Endothelial cell of umbilical vein (primary cell): Measurements from ENCODE around the gene SLC12A7. TPM values are rescaled to one million over a fixed set of nuclear protein-coding genes. Genes with fewer than 3 reads are reported as not detected.

ENCODE experiments used
- BruUV-seq: library from RNA; stranded (reverse); fragments of 400-500 nt; replicated peaks from 2 replicates; lab custom pipeline; 2021; lab: Mats Ljungman, UMichigan
- CTCF ChIA-PET: fragments of 300-600, 350-600 bp; sonication (Branson Sonifier 250); formaldehyde crosslinking; loops from one replicate; lab custom pipeline; 2021; ENCODE audit warnings: antibody characterized with exemption, inconsistent platforms; lab: Charles Lee
- POLR2A ChIA-PET: fragments of 300-600, 350-600 bp; sonication (Branson Sonifier 250); formaldehyde crosslinking; loops from one replicate; lab custom pipeline; 2021; ENCODE audit warnings: antibody characterized with exemption, inconsistent platforms; lab: Charles Lee
- DNase-seq: peaks from one replicate; pipeline ENCODE4 v3.0.0-alpha.2; 2011; ENCODE audit warnings: low read depth, low spot score
- FAIRE-seq: peaks from 2 replicates; lab custom pipeline; 2011; peaks lifted over from hg19 to GRCh38; lab: Jason Lieb, UNC
- H2AFZ ChIP-seq: 2 replicates; pipeline ENCODE4 v1.6.0; 2012; ENCODE audit warnings: low read depth, low read length, control low read depth, inconsistent platforms
- H3K27ac ChIP-seq: 2 replicates; pipeline ENCODE4 v1.5.1; 2011; ENCODE audit warnings: low read depth, mild to moderate bottlenecking, control low read depth, low read length, moderate library complexity; ENCODE audit not compliant: insufficient read depth
- H3K27me3 ChIP-seq, 2 experiments: 2 replicates each; pipeline versions ENCODE4 v1.6.0 to v1.6.1; 2011; ENCODE audit warnings: low read length in 2 of 2, mixed read lengths in 1 of 2; ENCODE audit not compliant: control insufficient read depth in 2 of 2, insufficient read depth in 2 of 2
- H3K36me3 ChIP-seq, 2 experiments: 2 replicates in 1 of 2; 3 replicates in 1 of 2; pipeline ENCODE4 v1.5.1; 2011; ENCODE audit warnings: low read length in 2 of 2, mild to moderate bottlenecking in 1 of 2, moderate library complexity in 1 of 2; ENCODE audit not compliant: control insufficient read depth in 2 of 2, insufficient read depth in 2 of 2; ENCODE audit errors: extremely low read depth in 1 of 2
- H3K4me1 ChIP-seq: 3 replicates; pipeline ENCODE4 v1.5.1; 2011; ENCODE audit warnings: mild to moderate bottlenecking, low read length; ENCODE audit not compliant: control insufficient read depth, insufficient read depth; ENCODE audit errors: extremely low read depth
- H3K4me2 ChIP-seq: 2 replicates; pipeline ENCODE4 v1.6.1; 2011; ENCODE audit warnings: low read length, control low read depth, mixed read lengths; ENCODE audit not compliant: insufficient read depth
- H3K4me3 ChIP-seq, 3 experiments: fragments of 200-600 bp in 1 of 3; sonication (generic), shearing (Covaris generic) in 1 of 3; replicated peaks in 1 of 3; 2 replicates each; pipeline ENCODE4 v1.5.1; 2011 to 2016; ENCODE audit warnings: control low read depth in 3 of 3, low read length in 3 of 3, mild to moderate bottlenecking in 2 of 3, inconsistent platforms in 1 of 3, low read depth in 1 of 3, moderate library complexity in 1 of 3; ENCODE audit not compliant: insufficient read depth in 1 of 3
- H3K79me2 ChIP-seq: 2 replicates; pipeline ENCODE4 v1.6.0; 2012; ENCODE audit warnings: low read length, inconsistent platforms; ENCODE audit not compliant: control insufficient read depth, insufficient read depth
- H3K9ac ChIP-seq: replicated peaks from 2 replicates; pipeline ENCODE3; 2011; ENCODE audit warnings: low read length, control low read depth; ENCODE audit not compliant: insufficient read depth; ENCODE audit errors: extremely low read depth
- H3K9me1 ChIP-seq: replicated peaks from 3 replicates; pipeline ENCODE4 v1.6.0; 2011; ENCODE audit warnings: mild to moderate bottlenecking, low read length; ENCODE audit not compliant: control insufficient read depth, insufficient read depth; ENCODE audit errors: extremely low read depth
- H3K9me3 ChIP-seq: replicated peaks from 2 replicates; pipeline ENCODE4 v1.5.1; 2012; ENCODE audit warnings: low read length, inconsistent platforms; ENCODE audit not compliant: control insufficient read depth, insufficient read depth
- H4K20me1 ChIP-seq: replicated peaks from 2 replicates; pipeline ENCODE3; 2011; ENCODE audit warnings: mild to moderate bottlenecking, low read length; ENCODE audit not compliant: control insufficient read depth, insufficient read depth; ENCODE audit errors: extremely low read depth
- EZH2 ChIP-seq: IDR thresholded peaks from 2 replicates; pipeline ENCODE4 v1.6.1; 2012; ENCODE audit warnings: borderline replicate concordance, low read depth, mild to moderate bottlenecking, moderate library complexity, low read length, inconsistent platforms; ENCODE audit not compliant: severe bottlenecking
- FOS ChIP-seq: IDR thresholded peaks from 2 replicates; pipeline ENCODE4 v1.6.1; 2011; ENCODE audit warnings: mild to moderate bottlenecking, low read length, moderate library complexity, borderline replicate concordance; ENCODE audit not compliant: insufficient read depth
- GATA2 ChIP-seq: IDR thresholded peaks from 2 replicates; pipeline ENCODE4 v1.7.0; 2011; ENCODE audit warnings: low read depth, mild to moderate bottlenecking, moderate library complexity, mixed read lengths, low read length; ENCODE audit not compliant: insufficient read length, insufficient read depth
- JUN ChIP-seq: IDR thresholded peaks from 2 replicates; pipeline ENCODE4 v1.6.1; 2011; ENCODE audit warnings: borderline replicate concordance, low read depth; ENCODE audit not compliant: insufficient read length, insufficient read depth
- MYC ChIP-seq: IDR thresholded peaks from one replicate; pipeline ENCODE4 v1.6.1; 2011; ENCODE audit warnings: mild to moderate bottlenecking, low read depth, low read length
- POLR2A ChIP-seq: IDR thresholded peaks from 2 replicates; pipeline ENCODE4 v1.6.1; 2012; ENCODE audit warnings: low read depth, mild to moderate bottlenecking, control low read depth, low read length
- POLR2AphosphoS5 ChIP-seq: IDR thresholded peaks from 2 replicates; pipeline ENCODE4 v1.6.1; 2012; ENCODE audit warnings: low read depth, mild to moderate bottlenecking, control low read depth, low read length, moderate library complexity; ENCODE audit not compliant: insufficient read depth
- dilution Hi-C: fragments of 300-500 bp; cut with MboI; formaldehyde crosslinking; loops from one replicate; pipeline ENCODE4 v1.15.0; 2019; ENCODE audit warnings: low sequenced_read_pairs; ENCODE audit not compliant: extremely low pct_ligation_motif_present
- intact Hi-C: fragments of 100-400 bp; cut with micrococcal nuclease; formaldehyde crosslinking; loops from one replicate; pipeline ENCODE4 v1.10.0; 2022
- polyA plus RNA-seq, 4 experiments: library from polyadenylated mRNA; depleted of rRNA in 3 of 4; stranded (reverse) in 3 of 4; unstranded in 1 of 4; fragments of >200 nt; gene quantifications; 2 replicates each; pipeline versions ENCODE4 v1.2.1 to v1.2.3, GENCODE V29; 2011 to 2012; ENCODE audit warnings: missing spikeins in 1 of 4
- total RNA-seq: library from RNA; stranded (reverse); gene quantifications from 2 replicates; pipeline ENCODE4 v1.2.3, GENCODE V29; 2021
- TF ChIP-seq, protein P1 (sequence below), 2 donors: IDR thresholded peaks; 1 replicate in 1 of 2; 2 replicates in 1 of 2; pipeline ENCODE4 v1.5.1; 2011; ENCODE audit warnings: low read length in 2 of 2, mild to moderate bottlenecking in 2 of 2, moderate library complexity in 2 of 2, control low read depth in 1 of 2, inconsistent platforms in 1 of 2, low read depth in 1 of 2; ENCODE audit not compliant: insufficient read depth in 1 of 2; ENCODE audit errors: extremely low read depth in 1 of 2
- TF ChIP-seq, protein P2 (sequence below): IDR thresholded peaks from 2 replicates; pipeline ENCODE4 v1.6.1; 2011; ENCODE audit not compliant: insufficient read depth, insufficient read length

The SLC12A7 gene
- total and polyA plus RNA-seq, 2 donors (not counting 3 experiments of a cell fraction or from before 2014, with no cell fraction given) = 16.4 to 38.8 TPM

DNA sequence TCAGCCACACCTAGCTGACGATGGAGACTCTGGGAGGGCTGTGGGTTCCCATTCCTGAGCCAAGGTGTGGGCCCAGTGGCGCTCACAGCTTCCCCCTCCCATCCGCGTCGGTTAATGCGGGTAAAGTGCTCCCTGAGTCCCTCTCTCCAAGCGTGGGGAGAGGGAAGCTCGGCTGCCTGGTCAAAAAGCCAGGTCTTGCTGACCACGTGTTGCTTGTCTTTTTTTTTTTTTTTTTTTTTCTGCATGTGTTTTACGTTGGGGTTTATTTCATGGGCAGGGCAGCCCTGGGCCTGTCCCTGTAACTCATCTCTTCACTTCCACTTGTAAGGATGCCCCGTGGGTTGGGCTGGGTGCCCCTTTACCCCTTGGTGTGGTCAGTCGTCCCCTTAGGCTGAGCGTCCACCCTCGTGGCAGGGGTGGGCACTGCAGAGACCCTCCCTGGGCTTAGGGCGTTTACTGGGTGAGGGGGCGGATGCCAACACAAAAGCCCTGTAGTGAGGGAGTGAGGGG lies 91.4 kb downstream of the SLC12A7 start:
- BruUV-seq = no TSS peak
- TF ChIP-seq GATA2 (no peak), POLR2A (no peak), FOS (no peak), MYC (no peak), POLR2AphosphoS5 (no peak), JUN (no peak), EZH2 (no peak)
- TF ChIP-seq, protein P1, sequence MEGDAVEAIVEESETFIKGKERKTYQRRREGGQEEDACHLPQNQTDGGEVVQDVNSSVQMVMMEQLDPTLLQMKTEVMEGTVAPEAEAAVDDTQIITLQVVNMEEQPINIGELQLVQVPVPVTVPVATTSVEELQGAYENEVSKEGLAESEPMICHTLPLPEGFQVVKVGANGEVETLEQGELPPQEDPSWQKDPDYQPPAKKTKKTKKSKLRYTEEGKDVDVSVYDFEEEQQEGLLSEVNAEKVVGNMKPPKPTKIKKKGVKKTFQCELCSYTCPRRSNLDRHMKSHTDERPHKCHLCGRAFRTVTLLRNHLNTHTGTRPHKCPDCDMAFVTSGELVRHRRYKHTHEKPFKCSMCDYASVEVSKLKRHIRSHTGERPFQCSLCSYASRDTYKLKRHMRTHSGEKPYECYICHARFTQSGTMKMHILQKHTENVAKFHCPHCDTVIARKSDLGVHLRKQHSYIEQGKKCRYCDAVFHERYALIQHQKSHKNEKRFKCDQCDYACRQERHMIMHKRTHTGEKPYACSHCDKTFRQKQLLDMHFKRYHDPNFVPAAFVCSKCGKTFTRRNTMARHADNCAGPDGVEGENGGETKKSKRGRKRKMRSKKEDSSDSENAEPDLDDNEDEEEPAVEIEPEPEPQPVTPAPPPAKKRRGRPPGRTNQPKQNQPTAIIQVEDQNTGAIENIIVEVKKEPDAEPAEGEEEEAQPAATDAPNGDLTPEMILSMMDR (IDR thresholded peaks at IDR 0.05; ENCODE audit: extremely low read depth in 1 of 2, insufficient read depth in 1 of 2, low read depth in 1 of 2, low read length in 2 of 2) = no peak
- TF ChIP-seq, protein P2, sequence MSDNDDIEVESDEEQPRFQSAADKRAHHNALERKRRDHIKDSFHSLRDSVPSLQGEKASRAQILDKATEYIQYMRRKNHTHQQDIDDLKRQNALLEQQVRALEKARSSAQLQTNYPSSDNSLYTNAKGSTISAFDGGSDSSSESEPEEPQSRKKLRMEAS = no peak
- Histone ChIP-seq H3K79me2 (no peaks in the 10 kb centered on the region), H3K4me1 (no peaks in the 10 kb centered on the region), H4K20me1 (no peaks in the 10 kb centered on the region), H3K9ac (no peak overlapping the region), H3K4me2 (no peak overlapping the region), H3K36me3 (no peaks in the 10 kb centered on the region), H3K27me3 (no peaks in the 10 kb centered on the region), H2AFZ (no peak overlapping the region), H3K4me3 (no peak overlapping the region), H3K27ac (no peak overlapping the region), H3K9me3 (no peaks in the 10 kb centered on the region), H3K9me1 (no peaks in the 10 kb centered on the region)
- dilution Hi-C loops (no loop called here), intact Hi-C loops (no loop called here)
- ChIA-PET CTCF (interaction anchor here (0.6 to 1.4 kb wide), 2 partner anchors 11 to 13 kb away, joined by 3 read pairs; no protein-coding TSS in a partner anchor), POLR2A (no interaction called here)
- DNase-seq (no peak), FAIRE-seq (no peak)
